Measurements from ENCODE around the gene RSBN1L.
"Not testable (repeated sequence)": the region's sequence is repeated elsewhere in the genome, so short reads cannot be mapped to it uniquely, and the experiment has no call there.

The RSBN1L gene

GRCh38 chr7:77770316-77770715 lies 74.1 kb downstream of the RSBN1L start:
- no peak for DNase-seq (ENCODE audit: low read depth)

GRCh38 chr7:77771901-77772300 lies 75.6 kb downstream of the RSBN1L start:
- DNase-seq (ENCODE audit: low read depth) = peak; percentile 27

GRCh38 chr7:77778535-77778934 lies 82.3 kb downstream of the RSBN1L start:
- no peak for DNase-seq (ENCODE audit: low read depth)

DNA sequence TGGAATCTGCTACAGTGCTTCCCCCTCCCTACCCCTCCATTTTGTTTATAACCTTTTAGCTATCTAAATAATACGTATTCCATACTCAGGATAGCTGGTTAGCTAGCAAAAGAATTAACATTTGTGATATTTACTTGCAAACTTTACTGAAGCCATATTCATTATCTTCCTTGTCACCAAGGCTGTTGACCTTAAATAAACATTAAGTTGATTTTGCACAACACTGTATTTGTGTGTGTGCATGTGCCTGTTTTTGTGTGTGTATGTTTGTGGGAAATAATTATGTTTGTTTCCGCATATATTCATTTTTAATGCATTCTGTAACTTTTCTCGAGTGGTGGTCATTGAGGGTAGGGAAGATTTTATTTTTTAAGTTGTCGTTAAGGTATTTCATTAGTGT lies 86.1 kb downstream of the RSBN1L start:
- no peak for DNase-seq (ENCODE audit: low read depth)

DNA sequence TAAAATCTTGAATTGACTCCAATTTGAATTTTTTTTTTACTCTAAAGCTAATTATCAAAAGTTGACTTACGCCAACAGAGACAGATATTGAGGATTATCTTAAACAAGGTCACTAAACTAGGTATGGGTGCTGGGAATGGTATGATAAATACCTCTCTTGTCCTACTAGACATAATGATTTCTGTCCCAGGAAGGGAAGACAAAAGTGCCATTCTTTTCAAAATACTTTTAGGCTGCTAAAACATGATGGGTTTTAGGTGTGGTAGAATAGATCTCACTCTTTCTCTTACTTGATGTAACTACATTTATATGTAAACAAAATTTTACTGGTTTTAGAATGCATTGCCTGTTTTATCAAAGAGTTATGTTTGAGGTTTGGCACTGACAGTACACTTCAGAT lies 86.9 kb downstream of the RSBN1L start:
- DNase-seq (ENCODE audit: low read depth) = no peak

DNA sequence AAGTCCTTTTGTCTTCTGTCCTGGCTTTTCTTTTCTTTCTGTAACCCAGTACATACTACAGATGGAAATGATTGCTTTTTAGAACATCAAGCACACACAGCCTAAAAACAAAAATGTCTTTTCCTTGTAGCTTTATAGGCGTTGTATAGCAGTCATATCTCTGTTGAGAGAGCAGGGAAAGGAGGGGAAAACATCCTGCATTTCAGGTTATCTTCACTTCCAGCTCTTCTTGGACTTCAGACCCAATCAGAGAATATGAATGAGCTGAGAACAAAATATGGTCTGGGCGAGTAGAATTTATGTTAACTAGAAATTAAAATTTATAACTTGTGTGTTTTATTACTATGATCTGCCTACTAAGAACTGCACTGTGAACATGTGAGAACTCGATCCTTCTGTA lies 87.3 kb downstream of the RSBN1L start:
- no peak for DNase-seq (ENCODE audit: low read depth)

GRCh38 chr7:77784426-77784825 lies 88.2 kb downstream of the RSBN1L start:
- not testable (repeated sequence) for DNase-seq (ENCODE audit: low read depth)

GRCh38 chr7:77786018-77786417 lies 89.8 kb downstream of the RSBN1L start:
- DNase-seq (ENCODE audit: low read depth) = no peak

GRCh38 chr7:77786741-77787140 lies 90.5 kb downstream of the RSBN1L start:
- no peak for DNase-seq (ENCODE audit: low read depth)

DNA sequence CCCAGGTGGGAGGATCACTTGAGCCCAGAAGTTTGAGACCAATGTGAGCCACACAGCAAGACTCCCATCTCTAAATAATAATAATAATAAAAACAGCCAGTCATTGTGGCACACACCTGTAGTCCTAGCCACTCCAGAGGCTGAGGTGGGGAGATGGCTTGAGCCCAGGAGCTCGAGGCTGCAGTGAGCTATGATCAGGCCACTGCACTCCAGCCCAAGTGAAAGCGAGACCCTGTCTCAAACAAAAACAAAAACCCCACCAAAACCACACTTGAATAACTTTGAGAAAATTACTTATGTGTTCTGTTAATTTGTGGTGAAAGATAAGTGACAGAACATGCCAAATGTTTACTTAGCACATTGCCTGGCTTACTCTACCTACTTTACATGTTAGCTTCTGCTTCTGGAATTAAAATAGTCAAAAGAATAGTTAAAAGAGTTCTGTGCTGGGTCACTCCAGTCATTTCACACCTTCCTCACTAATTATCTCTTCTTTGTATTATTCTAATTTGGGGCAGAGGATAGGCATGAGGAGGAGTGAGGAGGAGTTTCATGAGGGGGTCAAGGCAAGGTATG lies 92.2 kb downstream of the RSBN1L start:
- no peak for DNase-seq (ENCODE audit: low read depth)

DNA sequence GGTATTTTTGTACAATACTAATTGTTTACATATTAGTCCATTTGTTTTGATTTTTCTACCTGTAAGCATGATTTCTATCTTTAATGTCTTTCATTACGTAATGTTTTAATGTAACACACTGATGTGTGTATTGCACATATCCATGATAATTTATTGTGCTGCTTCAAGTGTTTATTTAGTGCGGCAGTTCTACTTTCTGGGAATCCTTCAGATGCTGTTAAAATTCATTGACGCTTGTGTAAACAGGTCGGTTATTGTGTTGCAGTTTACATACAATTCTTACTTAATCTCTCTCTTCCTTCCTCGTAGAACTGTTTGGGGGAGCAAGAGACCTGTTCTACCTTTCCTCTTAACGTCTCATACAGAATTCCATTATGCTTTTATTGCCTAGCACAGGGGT lies 95.1 kb downstream of the RSBN1L start:
- no peak for DNase-seq (ENCODE audit: low read depth)

DNA sequence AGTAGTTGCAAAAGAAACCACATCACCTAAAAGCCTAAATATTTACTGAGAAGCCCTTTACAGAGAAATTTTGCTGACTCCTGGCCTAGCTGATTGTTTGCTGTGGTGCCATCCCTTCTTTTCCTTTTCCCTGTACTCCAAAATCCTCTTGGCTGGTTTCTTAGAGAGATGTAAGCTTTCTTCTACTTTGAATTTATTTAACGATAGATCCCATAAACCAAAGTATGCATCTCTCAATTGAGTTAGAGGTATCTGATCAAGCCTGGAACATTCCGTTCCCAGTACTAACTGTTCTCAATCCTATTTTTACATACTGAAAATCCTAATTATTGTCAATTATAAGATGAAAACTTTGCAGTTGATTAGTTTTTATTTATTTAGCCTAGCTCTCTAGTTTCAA lies 95.7 kb downstream of the RSBN1L start:
- DNase-seq (ENCODE audit: low read depth) = no peak

- no peak for DNase-seq (ENCODE audit: low read depth)
Observed at GRCh38 chr7:77794000-77794399, 97.7 kb downstream of the RSBN1L start.

GRCh38 chr7:77796109-77796508 lies 99.8 kb downstream of the RSBN1L start:
- DNase-seq (ENCODE audit: low read depth) = no peak

GRCh38 chr7:77796960-77797359 lies 100.7 kb downstream of the RSBN1L start:
- no peak for DNase-seq (ENCODE audit: low read depth)

GRCh38 chr7:77797734-77798393 lies 101.6 kb downstream of the RSBN1L start:
- DNase-seq (ENCODE audit: low read depth) = no peak

GRCh38 chr7:77798394-77799077 lies 102.3 kb downstream of the RSBN1L start, which contains the start of the genes PHTF2 and TMEM60:
Gene PHTF2, plus strand, starts transcription at chr7:77798773.
Gene TMEM60, minus strand, starts transcription at chr7:77798434. Its CDS starts 4,061 bp downstream, at chr7:77794373.
- peak; percentile 100 for DNase-seq (ENCODE audit: low read depth)

GRCh38 chr7:77799078-77799964 lies 103.1 kb downstream of the RSBN1L start:
- DNase-seq (ENCODE audit: low read depth) = peak; percentile 53

DNA sequence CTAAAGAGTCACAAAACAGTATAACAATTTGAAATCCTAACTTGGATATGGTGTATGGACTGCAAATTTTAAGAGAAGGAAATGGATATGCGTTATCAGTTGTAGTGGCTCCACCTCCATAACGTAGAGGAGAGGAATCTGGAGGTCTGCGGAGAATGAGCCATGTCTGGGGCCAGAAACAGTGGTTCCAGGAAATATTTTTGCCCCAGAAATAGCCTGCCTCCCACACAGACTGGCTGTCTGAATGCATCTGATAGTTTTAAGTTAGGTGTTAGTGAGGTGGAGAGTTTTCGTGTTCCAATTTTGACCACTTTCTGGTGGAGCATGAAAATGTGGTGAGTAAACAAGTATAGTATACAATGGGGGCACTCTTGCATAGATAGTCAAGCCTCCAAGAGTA lies 103.9 kb downstream of the RSBN1L start:
- peak; percentile 48 for DNase-seq (ENCODE audit: low read depth)

GRCh38 chr7:77800730-77801129 lies 104.5 kb downstream of the RSBN1L start:
- no peak for DNase-seq (ENCODE audit: low read depth)

DNA sequence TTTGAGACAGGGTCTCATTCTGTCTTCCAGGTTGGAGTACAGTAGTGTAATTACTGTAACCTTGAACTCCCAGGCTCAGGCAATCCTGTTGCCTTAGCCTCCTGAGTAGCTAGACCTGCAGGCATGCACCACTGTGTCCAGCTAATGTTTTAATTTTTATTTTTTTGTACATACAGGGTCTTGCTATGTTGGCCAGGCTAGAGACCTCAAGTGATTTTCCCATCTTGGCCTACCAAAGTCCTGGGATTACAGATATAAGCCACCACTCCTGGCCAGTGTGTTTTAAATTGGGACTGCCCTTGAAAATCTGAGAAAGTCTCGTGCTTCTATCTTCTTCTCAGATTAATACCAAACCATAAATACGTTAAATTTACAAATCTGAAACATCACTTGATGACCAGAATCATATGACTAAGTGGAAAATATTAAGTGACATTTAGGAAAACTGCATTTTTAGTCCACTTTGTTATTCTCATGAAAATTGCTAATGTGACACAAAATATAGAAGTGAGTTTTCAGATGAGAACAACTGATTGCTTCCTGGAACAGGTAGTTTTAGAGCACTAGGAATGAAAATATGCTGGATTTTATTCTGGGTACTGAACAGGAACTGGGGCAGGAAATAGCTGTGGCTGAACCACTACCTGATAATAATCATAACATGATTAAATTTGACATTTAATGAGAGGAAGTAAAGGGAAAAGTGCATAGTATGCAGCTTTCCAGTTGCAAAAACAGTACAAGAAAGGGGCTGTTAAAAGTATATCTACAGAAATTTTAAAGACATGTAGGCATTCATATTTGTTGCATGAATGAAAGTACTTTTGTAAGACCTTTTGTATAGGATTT lies 106.5 kb downstream of the RSBN1L start:
- peak; percentile 62 for DNase-seq (ENCODE audit: low read depth)
